ENCODE data around the gene SLC9A9. TPM values are rescaled to one million over a fixed set of nuclear protein-coding genes. Genes with fewer than 3 reads are reported as not detected.

Gene SLC9A9
- total and polyA plus RNA-seq, 7 donors, result 1.3 to 5.4 (median 2.9) TPM

DNA sequence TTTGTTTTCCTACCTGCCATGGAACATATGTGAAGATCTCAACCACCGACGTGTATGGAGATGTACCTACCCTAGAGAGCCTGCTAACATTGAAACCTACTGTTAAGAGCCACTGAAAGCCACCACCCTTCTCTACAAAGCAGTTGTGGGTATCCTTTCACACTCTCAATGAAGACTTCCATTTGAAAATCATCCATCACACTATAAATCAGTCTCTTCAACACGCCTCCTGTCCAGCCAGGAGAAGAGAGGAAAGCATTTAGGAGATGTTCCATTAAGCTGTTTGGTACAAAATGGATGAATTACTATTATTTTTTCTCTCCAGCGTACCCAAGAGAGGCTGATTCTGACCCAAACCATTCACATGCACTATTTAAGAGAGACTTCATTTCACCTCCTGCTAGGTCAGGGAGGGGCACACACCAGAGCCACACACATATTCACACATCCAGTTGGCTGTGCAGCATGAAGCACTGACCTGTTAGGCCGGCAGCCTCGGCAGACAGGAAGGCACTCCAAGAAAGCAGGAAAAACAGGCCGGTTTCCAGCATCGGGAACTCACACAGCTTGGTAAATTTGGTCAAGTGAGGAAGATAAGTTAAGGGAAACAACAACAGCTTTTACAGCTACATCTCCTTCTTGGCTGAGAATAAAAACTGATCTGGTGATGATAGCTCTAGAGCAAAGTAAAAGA lies 274.5 kb downstream of the SLC9A9 start:
- Histone ChIP-seq H3K27ac (no peak overlapping the region), H3K36me3 (ENCODE audit: insufficient read depth in 1 of 2, low read depth in 1 of 2) (no peaks in the 10 kb centered on the region), H3K9me3 (no peaks in the 10 kb centered on the region), H3K4me3 (no peak overlapping the region), H3K4me1 (no peaks in the 10 kb centered on the region), H3K27me3 (ENCODE audit: insufficient read depth in 3 of 3, low read length in 2 of 3) (no peaks in the 10 kb centered on the region)
- WGBS, 3 donors, result 73 to 81% (median 79%) methylated on average over 8 of the region's 8 CpGs
- intact Hi-C loops (cut with DNase I), result no loop called here
- no peak for DNase-seq
- TF ChIP-seq, protein P1, sequence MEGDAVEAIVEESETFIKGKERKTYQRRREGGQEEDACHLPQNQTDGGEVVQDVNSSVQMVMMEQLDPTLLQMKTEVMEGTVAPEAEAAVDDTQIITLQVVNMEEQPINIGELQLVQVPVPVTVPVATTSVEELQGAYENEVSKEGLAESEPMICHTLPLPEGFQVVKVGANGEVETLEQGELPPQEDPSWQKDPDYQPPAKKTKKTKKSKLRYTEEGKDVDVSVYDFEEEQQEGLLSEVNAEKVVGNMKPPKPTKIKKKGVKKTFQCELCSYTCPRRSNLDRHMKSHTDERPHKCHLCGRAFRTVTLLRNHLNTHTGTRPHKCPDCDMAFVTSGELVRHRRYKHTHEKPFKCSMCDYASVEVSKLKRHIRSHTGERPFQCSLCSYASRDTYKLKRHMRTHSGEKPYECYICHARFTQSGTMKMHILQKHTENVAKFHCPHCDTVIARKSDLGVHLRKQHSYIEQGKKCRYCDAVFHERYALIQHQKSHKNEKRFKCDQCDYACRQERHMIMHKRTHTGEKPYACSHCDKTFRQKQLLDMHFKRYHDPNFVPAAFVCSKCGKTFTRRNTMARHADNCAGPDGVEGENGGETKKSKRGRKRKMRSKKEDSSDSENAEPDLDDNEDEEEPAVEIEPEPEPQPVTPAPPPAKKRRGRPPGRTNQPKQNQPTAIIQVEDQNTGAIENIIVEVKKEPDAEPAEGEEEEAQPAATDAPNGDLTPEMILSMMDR (IDR thresholded peaks at IDR 0.05), result no peak
- ATAC-seq, result no peak

DNA sequence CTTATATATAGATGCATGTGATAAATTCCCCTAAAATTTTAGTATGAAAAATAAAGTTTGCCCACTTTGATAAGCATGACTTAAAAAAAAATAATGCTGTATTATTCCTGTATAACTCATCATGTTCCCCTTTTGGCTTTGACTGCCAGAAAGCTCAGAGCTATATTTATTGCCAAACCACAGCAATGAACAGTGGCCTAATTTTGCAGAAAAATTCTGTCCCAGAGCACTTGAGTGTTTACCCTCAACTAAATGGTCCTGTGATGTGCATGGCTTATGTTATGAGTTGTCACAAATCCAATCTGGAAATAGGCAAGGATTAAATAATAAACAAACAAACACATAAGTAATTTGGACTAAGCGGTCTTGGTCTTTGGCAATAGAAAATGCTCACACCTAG lies 276.7 kb downstream of the SLC9A9 start:
- TF ChIP-seq, protein P1 (IDR thresholded peaks at IDR 0.05), result no peak
- Histone ChIP-seq H3K4me1 (no peaks in the 10 kb centered on the region), H3K36me3 (ENCODE audit: insufficient read depth in 1 of 2, low read depth in 1 of 2) (no peaks in the 10 kb centered on the region), H3K27me3 (ENCODE audit: insufficient read depth in 3 of 3, low read length in 2 of 3) (no peaks in the 10 kb centered on the region), H3K9me3 (no peaks in the 10 kb centered on the region), H3K4me3 (no peak overlapping the region), H3K27ac (no peak overlapping the region)
- WGBS, 3 donors, result 84 to 95% (median 90%) methylated on average over 1 of the region's 1 CpG
- intact Hi-C loops (cut with DNase I), result no loop called here
- no peak for ATAC-seq
- DNase-seq, result no peak

DNA sequence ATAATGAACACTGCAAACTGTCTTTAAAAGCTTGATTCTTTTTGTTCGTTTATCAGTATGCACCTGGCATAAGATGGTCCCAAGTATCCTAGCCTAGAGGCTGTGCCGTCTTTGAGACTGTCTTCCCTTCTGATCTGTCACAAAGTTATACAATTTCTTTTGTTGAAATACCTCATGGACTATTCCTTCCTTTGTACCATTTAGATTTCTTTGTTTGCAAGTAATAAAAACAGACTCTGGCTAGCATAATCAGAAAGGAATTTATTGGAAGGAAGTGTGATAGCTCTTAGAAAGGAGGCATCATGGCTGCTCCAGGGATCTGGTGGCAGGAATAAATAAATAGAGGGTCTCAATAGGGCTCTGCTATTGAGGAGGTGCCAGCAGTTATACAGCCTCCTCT lies 280.4 kb downstream of the SLC9A9 start:
- no peaks in the 10 kb centered on the region for H3K27me3 ChIP-seq (ENCODE audit: insufficient read depth in 3 of 3, low read length in 2 of 3)
- no peak for ATAC-seq
- no peaks in the 10 kb centered on the region for H3K9me3 ChIP-seq
- WGBS, 3 donors, result 85 to 91% (median 89%) methylated on average over 2 of the region's 2 CpGs
- TF ChIP-seq, protein P1 (IDR thresholded peaks at IDR 0.05), result no peak
- H3K4me1 ChIP-seq, result no peaks in the 10 kb centered on the region
- no peak for DNase-seq
- H3K27ac ChIP-seq, result no peak overlapping the region
- intact Hi-C loops (cut with DNase I), result no loop called here
- no peak overlapping the region for H3K4me3 ChIP-seq
- no peaks in the 10 kb centered on the region for H3K36me3 ChIP-seq (ENCODE audit: insufficient read depth in 1 of 2, low read depth in 1 of 2)

DNA sequence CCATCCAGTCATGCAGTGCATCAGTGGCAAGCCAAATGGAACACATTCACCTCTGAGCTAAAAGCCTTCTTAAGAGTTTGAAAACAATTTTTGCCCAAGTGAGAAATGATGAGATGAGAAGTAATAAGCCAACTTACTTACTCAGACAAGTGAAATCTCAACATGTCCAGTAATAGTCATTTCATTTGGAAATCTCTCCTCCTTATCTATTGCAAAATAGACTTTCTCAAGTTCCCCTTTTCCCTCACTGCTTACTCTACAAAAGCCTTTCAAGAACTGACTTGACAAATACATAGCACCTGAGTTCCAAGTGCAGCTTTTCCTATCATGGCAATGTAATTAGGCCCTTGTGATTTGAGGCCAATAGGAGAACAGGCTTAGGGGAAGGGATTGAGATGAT lies 282.3 kb downstream of the SLC9A9 start:
- Histone ChIP-seq H3K27me3 (ENCODE audit: insufficient read depth in 3 of 3, low read length in 2 of 3) (no peaks in the 10 kb centered on the region), H3K9me3 (no peaks in the 10 kb centered on the region), H3K4me3 (no peak overlapping the region), H3K36me3 (ENCODE audit: insufficient read depth in 1 of 2, low read depth in 1 of 2) (no peaks in the 10 kb centered on the region), H3K27ac (no peak overlapping the region), H3K4me1 (no peaks in the 10 kb centered on the region)
- TF ChIP-seq, protein P1 (IDR thresholded peaks at IDR 0.05), result no peak
- no peak for DNase-seq
- no peak for ATAC-seq
- intact Hi-C loops (cut with DNase I), result no loop called here

DNA sequence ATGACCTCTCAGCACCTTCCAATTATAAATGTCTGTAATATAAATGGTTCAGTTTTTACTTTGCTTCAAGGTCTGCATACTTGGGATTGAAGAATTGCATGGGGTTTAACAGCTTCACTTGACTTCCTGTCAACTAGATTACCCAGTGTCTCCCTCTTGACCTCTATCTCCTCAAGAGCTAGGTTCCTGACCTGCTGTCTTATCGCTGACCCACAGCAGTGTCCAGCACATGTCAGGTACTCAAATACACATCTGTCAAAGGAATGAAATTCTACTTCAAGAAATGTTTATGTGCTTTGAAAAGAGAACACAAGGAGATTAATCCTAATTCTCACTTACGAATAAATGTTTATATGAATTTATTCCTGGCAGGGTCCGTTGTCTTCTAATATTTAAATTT lies 284.5 kb downstream of the SLC9A9 start:
- intact Hi-C loops (cut with DNase I), result no loop called here
- no peak overlapping the region for H3K4me3 ChIP-seq
- H3K27me3 ChIP-seq (ENCODE audit: insufficient read depth in 3 of 3, low read length in 2 of 3), result no peaks in the 10 kb centered on the region

More for the DNA sequence above, 284.5 kb downstream of the SLC9A9 start:
- WGBS, 3 donors, result 93 to 98% (median 94%) methylated on average over 3 of the region's 3 CpGs
- Histone ChIP-seq H3K4me1 (no peaks in the 10 kb centered on the region), H3K9me3 (no peaks in the 10 kb centered on the region), H3K27ac (no peak overlapping the region), H3K36me3 (ENCODE audit: insufficient read depth in 1 of 2, low read depth in 1 of 2) (no peaks in the 10 kb centered on the region)
- TF ChIP-seq, protein P1 (IDR thresholded peaks at IDR 0.05), result no peak
- ATAC-seq, result no peak
- no peak for DNase-seq

Data from psoas muscle (tissue), 8 donors.